Stimulated activated CD4-positive, alpha-beta T cell treated with anti-CD3 and anti-CD28 coated beads, Interleukin-15, amount 100 ng/mL, for 48 hours (primary cell): ENCODE results near the gene LILRA5.
"Not testable (repeated sequence)": the region's sequence is repeated elsewhere in the genome, so short reads cannot be mapped to it uniquely, and the experiment has no call there.

Source experiments
- DNase-seq, 2 donors: peaks; one replicate each; pipeline ENCODE4 v3.0.0-alpha.2; 2020; ENCODE audit warnings: low read depth in 2 of 2

LILRA5 gene

GRCh38 chr19:54312436-54313377 is at the start of gene LILRA5:
Gene LILRA5 (minus strand): TSS chr19:54313166. CDS start chr19:54313019, 147 bp downstream.
- no peak for DNase-seq

GRCh38 chr19:54361680-54362422 is 48.9 kb upstream of the LILRA5 start:
- DNase-seq = not testable (repeated sequence)

GRCh38 chr19:54359149-54359820 is 46.3 kb upstream of the LILRA5 start:
- DNase-seq = peak in 1 of 2 donors; percentile 64

- DNase-seq = no peak
Observed at GRCh38 chr19:54357381-54357780, 44.4 kb upstream of the LILRA5 start.

- no peak for DNase-seq
Observed at GRCh38 chr19:54356444-54357056, 43.6 kb upstream of the LILRA5 start.

GRCh38 chr19:54355675-54356074 is 42.7 kb upstream of the LILRA5 start:
- no peak for DNase-seq

GRCh38 chr19:54354761-54355160 is 41.8 kb upstream of the LILRA5 start:
- DNase-seq = no peak

- DNase-seq = no peak
Observed at GRCh38 chr19:54352546-54352945, 39.6 kb upstream of the LILRA5 start.

- DNase-seq = no peak
Observed at GRCh38 chr19:54352041-54352440, 39.1 kb upstream of the LILRA5 start.

- DNase-seq = no peak
Observed at GRCh38 chr19:54351474-54351873, 38.5 kb upstream of the LILRA5 start.

GRCh38 chr19:54345938-54346386 is 33.0 kb upstream of the LILRA5 start:
- DNase-seq = no peak

- no peak for DNase-seq
Observed at GRCh38 chr19:54343868-54344267, 30.9 kb upstream of the LILRA5 start.

- no peak for DNase-seq
Observed at GRCh38 chr19:54341295-54341694, 28.3 kb upstream of the LILRA5 start.

GRCh38 chr19:54339646-54340358 is 26.8 kb upstream of the LILRA5 start:
- DNase-seq = no peak

- no peak for DNase-seq
Observed at GRCh38 chr19:54338521-54338920, 25.6 kb upstream of the LILRA5 start.

- no peak for DNase-seq
Observed at GRCh38 chr19:54337858-54338230, 24.9 kb upstream of the LILRA5 start.

- DNase-seq = no peak
Observed at GRCh38 chr19:54336893-54337857, 24.2 kb upstream of the LILRA5 start.

- no peak for DNase-seq
Observed at GRCh38 chr19:54335979-54336892, 23.3 kb upstream of the LILRA5 start.

- DNase-seq = no peak
Observed at GRCh38 chr19:54335164-54335563, 22.2 kb upstream of the LILRA5 start.
